Transverse colon (tissue), 4 donors: Measurements from ENCODE around the gene MYBPC2. TPM values are rescaled to one million over a fixed set of nuclear protein-coding genes. Genes with fewer than 3 reads are reported as not detected.

Experiments used
- DNase-seq: peaks from one replicate; pipeline ENCODE4 v3.0.0-alpha.2; 2019
- H3K27ac ChIP-seq, 4 donors: fragments of 200-600 bp; sonication (generic); 2 replicates each; pipeline ENCODE4 v1.5.1; 2016 to 2018; ENCODE audit warnings: inconsistent platforms in 4 of 4
- H3K27me3 ChIP-seq: fragments of 200-600 bp; sonication (generic); 2 replicates; pipeline ENCODE4 v1.5.1; 2017; ENCODE audit warnings: inconsistent platforms
- H3K36me3 ChIP-seq, 4 donors: fragments of 200-600 bp; sonication (generic); 2 replicates each; pipeline ENCODE4 v1.5.1; 2017 to 2019; ENCODE audit warnings: inconsistent platforms in 4 of 4
- H3K4me1 ChIP-seq, 4 donors: fragments of 200-600 bp; sonication (generic); 2 replicates each; pipeline ENCODE4 v1.5.1; 2017 to 2020; ENCODE audit warnings: inconsistent platforms in 4 of 4
- H3K4me3 ChIP-seq, 4 donors: fragments of 200-600 bp; sonication (generic); 1 replicate in 1 of 4; 2 replicates in 3 of 4; pipeline versions ENCODE4 v1.5.1 to v1.6.1; 2017 to 2019; ENCODE audit warnings: inconsistent platforms in 4 of 4
- H3K9me3 ChIP-seq, 2 donors: fragments of 200-600 bp; sonication (generic); 2 replicates each; pipeline ENCODE4 v1.5.1; 2017 to 2019; ENCODE audit warnings: inconsistent platforms in 2 of 2
- CTCF ChIP-seq, 5 experiments: fragments of 200-600 bp in 3 of 5; fragments of 450-650 bp in 2 of 5; sonication (generic) in 3 of 5; IDR thresholded peaks; 1 replicate in 2 of 5; 2 replicates in 3 of 5; pipeline ENCODE4 v1.5.1; 2016 to 2017; ENCODE audit warnings: antibody characterized with exemption in 5 of 5, inconsistent platforms in 3 of 5, mild to moderate bottlenecking in 2 of 5, moderate library complexity in 1 of 5
- EP300 ChIP-seq: sonication (generic); formaldehyde crosslinking; IDR thresholded peaks from one replicate; pipeline ENCODE4 v1.6.1; 2017; ENCODE audit warnings: antibody characterized with exemption, low read depth
- POLR2A ChIP-seq: fragments of 450-650 bp; IDR thresholded peaks from one replicate; pipeline ENCODE4 v1.6.1; 2016; ENCODE audit warnings: antibody characterized with exemption, mild to moderate bottlenecking, moderate library complexity
- POLR2AphosphoS5 ChIP-seq, 3 donors: sonication (generic); formaldehyde crosslinking; IDR thresholded peaks; one replicate each; pipeline ENCODE4 v1.6.1; 2016; ENCODE audit warnings: antibody characterized with exemption in 3 of 3
- WGBS, 2 donors: methylation state at CpG; one replicate each; pipeline ENCODE4 v1.1.5; 2018; ENCODE audit warnings: low coverage in 1 of 2; 5-methylcytosine and 5-hydroxymethylcytosine counted together
- in situ Hi-C, 4 donors: fragments of 200-750 bp; cut with MboI; loops; one replicate each; pipeline versions ENCODE4 v1.15.0 to v1.15.1; 2017; ENCODE audit warnings: low sequenced_read_pairs in 3 of 4, low pct_ligation_motif_present in 1 of 4, low pct_unique_long_range_greater_than_20kb in 1 of 4
- intact Hi-C: fragments of 100-400 bp; cut with DNase I; formaldehyde crosslinking; loops from one replicate; pipeline ENCODE4 v1.15.1; 2023; ENCODE audit warnings: low total_unique reads
- total RNA-seq, 4 donors: library from RNA; depleted of rRNA; stranded (reverse); fragments of >200 nt; gene quantifications; one replicate each; pipeline ENCODE4 v1.1.0, GENCODE V29; 2016

The MYBPC2 gene
- total RNA-seq, 4 donors from 2014 or later, result 0.16 to 0.41 TPM; not detected in 2

DNA sequence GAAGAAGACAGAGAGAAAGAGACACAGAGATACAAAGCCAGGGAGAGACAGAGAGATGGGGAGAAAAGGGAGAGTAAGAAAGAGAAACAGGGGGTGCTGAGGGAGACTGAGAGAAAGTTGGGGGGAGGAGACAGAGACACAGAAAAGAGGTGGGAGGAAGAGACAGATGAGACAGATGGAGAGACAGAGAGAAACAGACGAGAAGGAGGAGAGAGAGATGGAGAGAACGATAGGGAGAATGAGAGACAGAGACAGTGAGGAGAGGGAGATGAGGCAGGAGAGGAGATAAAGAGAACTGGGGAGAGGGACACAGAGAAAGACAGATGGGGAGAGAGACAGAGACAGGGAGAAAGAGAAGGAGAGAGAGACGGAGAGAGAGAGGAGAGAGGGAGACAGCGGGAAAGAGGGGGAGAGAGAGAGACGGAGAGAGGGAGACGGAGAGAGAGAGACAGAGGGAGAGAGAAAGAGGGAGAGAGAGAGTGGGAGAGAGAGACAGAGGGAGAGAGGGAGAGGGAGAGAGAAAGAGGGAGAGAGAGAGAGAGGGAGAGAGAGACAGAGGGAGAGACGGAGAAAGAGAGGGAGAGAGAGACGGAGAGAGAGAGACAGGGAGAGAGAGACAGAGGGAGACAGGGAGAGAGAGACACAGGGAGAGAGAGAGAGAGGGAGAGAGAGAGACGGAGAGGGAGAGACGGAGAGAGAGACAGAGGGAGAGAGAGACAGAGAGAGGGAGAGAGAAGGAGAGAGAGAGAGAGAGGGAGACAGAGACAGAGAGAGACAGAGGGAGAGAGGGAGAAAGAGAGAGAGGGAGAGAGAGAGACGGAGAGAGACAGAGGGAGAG is 65.7 kb downstream of the MYBPC2 start:
- H3K27ac ChIP-seq, result no peak overlapping the region
- 82 to 86% methylated on average over 9 to 11 of the region's 11 CpGs for WGBS, 2 donors
- in situ Hi-C loops, result no loop called here
- H3K27me3 ChIP-seq, result no peaks in the 10 kb centered on the region
- no peaks in the 10 kb centered on the region for H3K36me3 ChIP-seq
- H3K9me3 ChIP-seq, result no peaks in the 10 kb centered on the region
- H3K4me1 ChIP-seq, result peaks cover 0 to 7% (median 6%) of the 10 kb centered on the region in 4 donors
- DNase-seq, result no peak
- intact Hi-C loops, result no loop called here
- no peak for TF ChIP-seq CTCF (IDR thresholded peaks at IDR 0.05)
- TF ChIP-seq EP300, result no peak
- no peak for TF ChIP-seq POLR2AphosphoS5 (IDR thresholded peaks at IDR 0.05)
- TF ChIP-seq POLR2A, result no peak
- H3K4me3 ChIP-seq, result no peak overlapping the region

DNA sequence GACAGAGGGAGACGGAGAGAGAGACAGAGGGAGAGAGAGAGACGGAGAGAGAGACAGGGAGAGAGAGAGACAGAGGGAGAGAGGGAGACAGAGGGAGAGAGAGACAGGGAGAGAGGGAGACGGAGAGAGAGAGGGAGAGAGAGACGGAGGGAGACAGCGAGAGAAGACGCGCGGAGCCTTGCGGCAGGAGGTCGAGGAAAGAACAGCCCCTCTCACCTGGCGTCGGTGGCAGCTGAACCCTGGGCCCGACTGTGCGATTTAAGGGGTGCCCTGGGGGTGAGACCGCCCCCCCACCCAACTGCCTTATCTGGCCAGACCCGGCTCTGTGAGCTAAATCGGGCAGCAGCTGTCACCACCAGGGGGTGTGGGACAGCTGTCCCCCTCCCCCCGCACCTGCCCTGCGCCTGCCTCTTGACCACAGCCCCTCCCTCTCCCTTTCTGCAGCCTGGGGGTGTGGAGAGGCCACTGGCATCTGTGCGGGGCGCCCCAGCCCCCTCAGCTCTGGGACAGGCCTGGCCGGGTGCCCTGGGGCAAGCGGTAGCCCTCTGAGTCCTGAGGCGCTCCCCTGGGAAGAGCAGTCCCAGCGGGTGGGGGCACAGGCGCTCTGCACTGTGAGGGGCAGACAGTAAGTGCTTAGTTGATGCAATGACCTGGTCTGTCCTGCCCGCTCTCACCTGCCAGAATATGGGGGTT is 67.5 kb downstream of the MYBPC2 start:
- H3K27me3 ChIP-seq, result no peaks in the 10 kb centered on the region
- intact Hi-C loops, result loop anchor here (5.0 kb wide), 1 partner anchor 618 kb away; no protein-coding TSS in a partner anchor
- no peak overlapping the region for H3K4me3 ChIP-seq
- in situ Hi-C loops, result no loop called here
- H3K4me1 ChIP-seq, result peaks cover 0 to 7% (median 6%) of the 10 kb centered on the region in 4 donors
- 66% methylated on average over 26 of the region's 27 CpGs; no CpG with 5 or more reads in 1 of the 2 donors for WGBS, 2 donors
- H3K9me3 ChIP-seq, result no peaks in the 10 kb centered on the region
- no peaks in the 10 kb centered on the region for H3K36me3 ChIP-seq
- H3K27ac ChIP-seq, result no peak overlapping the region
- no peak for DNase-seq
- TF ChIP-seq POLR2A (no peak), POLR2AphosphoS5 (IDR thresholded peaks at IDR 0.05) (no peak), CTCF (IDR thresholded peaks at IDR 0.05) (no peak), EP300 (no peak)

GRCh38 chr19:50500753-50501151 is 68.1 kb downstream of the MYBPC2 start:
- DNase-seq, result no peak
- 25 to 58% methylated on average over 4 to 10 of the region's 10 CpGs for WGBS, 2 donors

More at GRCh38 chr19:50500753-50501151, 68.1 kb downstream of the MYBPC2 start:
- Histone ChIP-seq H3K27me3 (no peaks in the 10 kb centered on the region), H3K4me1 (peaks cover 0 to 7% (median 6%) of the 10 kb centered on the region in 4 donors), H3K36me3 (no peaks in the 10 kb centered on the region), H3K4me3 (no peak overlapping the region), H3K9me3 (no peaks in the 10 kb centered on the region), H3K27ac (no peak overlapping the region)
- in situ Hi-C loops, result no loop called here
- intact Hi-C loops, result loop anchor here (5.0 kb wide), 1 partner anchor 618 kb away; no protein-coding TSS in a partner anchor
- TF ChIP-seq POLR2AphosphoS5 (IDR thresholded peaks at IDR 0.05), result no peak
- TF ChIP-seq EP300, result no peak
- no peak for TF ChIP-seq POLR2A
- no peak for TF ChIP-seq CTCF (IDR thresholded peaks at IDR 0.05)
